ENCODE data around the gene EPB41L3. TPM values are rescaled to one million over a fixed set of nuclear protein-coding genes. Genes with fewer than 3 reads are reported as not detected.
"Not testable (repeated sequence)": the region's sequence is repeated elsewhere in the genome, so short reads cannot be mapped to it uniquely, and the experiment has no call there.

Gene EPB41L3
- total RNA-seq, 1 donor from 2014 or later = 57.5 TPM

GRCh38 chr18:5503740-5504139 is 40.1 kb downstream of the EPB41L3 start:
- DNase-seq (ENCODE audit: low spot score in 2 of 2) (no peak), FAIRE-seq (no peak)

- no peak for FAIRE-seq
- no peak for DNase-seq (ENCODE audit: low spot score in 2 of 2)
These were observed 43.4 kb downstream of the EPB41L3 start for GRCh38 chr18:5500158-5500939.

GRCh38 chr18:5498452-5498851 is 45.3 kb downstream of the EPB41L3 start:
- no peak for FAIRE-seq
- DNase-seq (ENCODE audit: low spot score in 2 of 2) = no peak

- FAIRE-seq (no peak), DNase-seq (ENCODE audit: low spot score in 2 of 2) (no peak)
These were observed 47.5 kb downstream of the EPB41L3 start for GRCh38 chr18:5496305-5496704.

- DNase-seq (ENCODE audit: low spot score in 2 of 2) (no peak), FAIRE-seq (no peak)
These were observed 52.9 kb downstream of the EPB41L3 start for GRCh38 chr18:5490753-5491480.

- no peak for DNase-seq (ENCODE audit: low spot score in 2 of 2)
These were observed 55.0 kb downstream of the EPB41L3 start for GRCh38 chr18:5488844-5489243.

GRCh38 chr18:5488044-5488443 is 55.8 kb downstream of the EPB41L3 start:
- DNase-seq (ENCODE audit: low spot score in 2 of 2); FAIRE-seq: not testable (repeated sequence)

More at GRCh38 chr18:5488844-5489243, 55.0 kb downstream of the EPB41L3 start:
- FAIRE-seq = no peak

GRCh38 chr18:5484526-5484925 is 59.3 kb downstream of the EPB41L3 start:
- no peak for FAIRE-seq
- no peak for DNase-seq (ENCODE audit: low spot score in 2 of 2)

GRCh38 chr18:5481621-5482020 is 62.2 kb downstream of the EPB41L3 start:
- DNase-seq (ENCODE audit: low spot score in 2 of 2) = no peak
- no peak for FAIRE-seq

- DNase-seq (ENCODE audit: low spot score in 2 of 2) (no peak), FAIRE-seq (no peak)
These were observed 65.5 kb downstream of the EPB41L3 start for GRCh38 chr18:5478261-5478660.

- no peak for FAIRE-seq
- no peak for DNase-seq (ENCODE audit: low spot score in 2 of 2)
These were observed 66.6 kb downstream of the EPB41L3 start for GRCh38 chr18:5476961-5477800.

GRCh38 chr18:5475267-5475666 is 68.5 kb downstream of the EPB41L3 start:
- DNase-seq (ENCODE audit: low spot score in 2 of 2) (no peak), FAIRE-seq (no peak)

GRCh38 chr18:5469340-5469739 is 74.5 kb downstream of the EPB41L3 start:
- DNase-seq (ENCODE audit: low spot score in 2 of 2) = no peak

GRCh38 chr18:5468394-5468793 is 75.4 kb downstream of the EPB41L3 start:
- no peak for DNase-seq (ENCODE audit: low spot score in 2 of 2)
- no peak for FAIRE-seq

More at GRCh38 chr18:5469340-5469739, 74.5 kb downstream of the EPB41L3 start:
- no peak for FAIRE-seq

GRCh38 chr18:5467671-5468070 is 76.1 kb downstream of the EPB41L3 start:
- FAIRE-seq (no peak), DNase-seq (ENCODE audit: low spot score in 2 of 2) (no peak)

GRCh38 chr18:5466256-5466655 is 77.5 kb downstream of the EPB41L3 start:
- FAIRE-seq (no peak), DNase-seq (ENCODE audit: low spot score in 2 of 2) (no peak)

GRCh38 chr18:5464251-5464650 is 79.5 kb downstream of the EPB41L3 start:
- no peak for DNase-seq (ENCODE audit: low spot score in 2 of 2)
- no peak for FAIRE-seq

- FAIRE-seq = no peak
- DNase-seq (ENCODE audit: low spot score in 2 of 2) = no peak
These were observed 80.0 kb downstream of the EPB41L3 start for GRCh38 chr18:5463831-5464230.

GRCh38 chr18:5463390-5463789 is 80.4 kb downstream of the EPB41L3 start:
- FAIRE-seq = no peak
- DNase-seq (ENCODE audit: low spot score in 2 of 2) = no peak

- DNase-seq (ENCODE audit: low spot score in 2 of 2) = no peak
- no peak for FAIRE-seq
These were observed 81.6 kb downstream of the EPB41L3 start for GRCh38 chr18:5462227-5462626.

GRCh38 chr18:5461041-5461440 is 82.8 kb downstream of the EPB41L3 start:
- FAIRE-seq = no peak
- DNase-seq (ENCODE audit: low spot score in 2 of 2) = no peak
